ENCODE results near the gene NXN. TPM values are rescaled to one million over a fixed set of nuclear protein-coding genes. Genes with fewer than 3 reads are reported as not detected.
A peak's percentile ranks its signal among the peaks of the same experiment; 100 is the strongest.

The NXN gene
- polyA plus RNA-seq, 3 donors, result not detected

DNA sequence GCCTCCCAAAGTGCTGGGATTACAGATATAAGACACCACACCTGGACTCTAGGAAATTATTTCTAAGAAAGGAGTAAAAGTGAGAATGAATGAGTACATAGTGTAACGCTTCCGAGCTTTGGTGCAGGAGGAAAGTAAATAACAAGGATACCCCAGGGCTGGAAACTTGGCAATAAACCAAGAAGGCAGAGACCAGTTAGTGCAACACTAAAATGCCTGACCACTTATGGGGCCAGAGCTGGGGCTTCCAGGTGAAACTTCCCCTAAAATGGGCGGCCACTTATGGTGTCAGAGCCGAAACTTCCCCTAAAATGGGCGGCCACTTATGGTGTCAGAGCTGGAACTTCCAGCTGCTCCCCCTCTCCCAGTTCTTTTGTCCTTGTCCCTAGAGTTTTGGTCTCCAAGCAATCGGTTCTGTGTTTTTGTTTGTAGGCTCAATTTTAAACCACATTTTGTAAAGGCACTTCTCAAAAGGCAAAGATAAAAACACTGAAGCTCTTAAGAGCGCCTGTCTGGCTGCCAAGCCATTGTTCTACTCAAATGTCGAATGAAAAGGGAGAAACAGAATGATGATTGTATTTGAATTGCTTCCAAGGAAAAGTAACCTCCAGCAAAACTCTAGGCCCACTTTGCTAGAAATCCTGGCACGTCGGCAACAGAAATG lies 63.9 kb downstream of the NXN start:
- H3K9me3 Mint-ChIP-seq, result peaks cover 0 to 17% (median 3%) of the 10 kb centered on the region in 7 donors
- TF ChIP-seq, protein P1, sequence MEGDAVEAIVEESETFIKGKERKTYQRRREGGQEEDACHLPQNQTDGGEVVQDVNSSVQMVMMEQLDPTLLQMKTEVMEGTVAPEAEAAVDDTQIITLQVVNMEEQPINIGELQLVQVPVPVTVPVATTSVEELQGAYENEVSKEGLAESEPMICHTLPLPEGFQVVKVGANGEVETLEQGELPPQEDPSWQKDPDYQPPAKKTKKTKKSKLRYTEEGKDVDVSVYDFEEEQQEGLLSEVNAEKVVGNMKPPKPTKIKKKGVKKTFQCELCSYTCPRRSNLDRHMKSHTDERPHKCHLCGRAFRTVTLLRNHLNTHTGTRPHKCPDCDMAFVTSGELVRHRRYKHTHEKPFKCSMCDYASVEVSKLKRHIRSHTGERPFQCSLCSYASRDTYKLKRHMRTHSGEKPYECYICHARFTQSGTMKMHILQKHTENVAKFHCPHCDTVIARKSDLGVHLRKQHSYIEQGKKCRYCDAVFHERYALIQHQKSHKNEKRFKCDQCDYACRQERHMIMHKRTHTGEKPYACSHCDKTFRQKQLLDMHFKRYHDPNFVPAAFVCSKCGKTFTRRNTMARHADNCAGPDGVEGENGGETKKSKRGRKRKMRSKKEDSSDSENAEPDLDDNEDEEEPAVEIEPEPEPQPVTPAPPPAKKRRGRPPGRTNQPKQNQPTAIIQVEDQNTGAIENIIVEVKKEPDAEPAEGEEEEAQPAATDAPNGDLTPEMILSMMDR (IDR thresholded peaks at IDR 0.05), result no peak
- H3K9ac ChIP-seq (ENCODE audit: insufficient read depth, low read length, poor library complexity, severe bottlenecking), result no peak overlapping the region
- H3K4me3 ChIP-seq (replicated peaks in 1 of 3; ENCODE audit: low read depth in 2 of 3, low read length in 3 of 3), result no peak overlapping the region
- no peaks in the 10 kb centered on the region for H3K36me3 ChIP-seq (replicated peaks in 1 of 2; ENCODE audit: control insufficient read depth in 1 of 2, insufficient read depth in 2 of 2, low read length in 2 of 2)
- H3K27ac Mint-ChIP-seq, result peak overlapping the region in 3 of 7 donors; percentile 55 to 74 (median 71)
- H4K20me1 ChIP-seq (ENCODE audit: insufficient read depth, low read length), result no peaks in the 10 kb centered on the region
- no peaks in the 10 kb centered on the region for H3K4me1 Mint-ChIP-seq
- H3K9me3 ChIP-seq (replicated peaks in 1 of 2; ENCODE audit: control insufficient read depth in 1 of 2, insufficient read depth in 1 of 2, low read length in 2 of 2), result no peaks in the 10 kb centered on the region
- DNase-seq, result peak in 2 of 3 donors; percentile 32 to 52
- H3K27ac ChIP-seq (ENCODE audit: low read depth in 1 of 2, low read length in 2 of 2), result no peak overlapping the region
- intact Hi-C loops (cut with micrococcal nuclease), result no loop called here
- H2AFZ ChIP-seq (ENCODE audit: insufficient read depth, low read depth, low read length, poor library complexity, severe bottlenecking), result no peak overlapping the region
- peaks cover 16 to 35% (median 18%) of the 10 kb centered on the region in 3 donors for H3K27me3 Mint-ChIP-seq (ENCODE audit: low read depth in 3 of 3)
- H3K4me2 ChIP-seq (replicated peaks; ENCODE audit: extremely low read depth, low read length, poor library complexity, severe bottlenecking), result no peak overlapping the region
- no peaks in the 10 kb centered on the region for H3K4me1 ChIP-seq (ENCODE audit: control insufficient read depth in 1 of 2, insufficient read depth in 2 of 2, low read length in 2 of 2)
- H3K36me3 Mint-ChIP-seq, result no peaks in the 10 kb centered on the region
- no peak overlapping the region for H3K4me3 Mint-ChIP-seq
- no peaks in the 10 kb centered on the region for H3K27me3 ChIP-seq (ENCODE audit: control insufficient read depth in 2 of 2, insufficient read depth in 2 of 2, low read length in 2 of 2)
- no peaks in the 10 kb centered on the region for H3K79me2 ChIP-seq (ENCODE audit: insufficient read depth, low read length)
- 86% methylated on average over 7 of the region's 10 CpGs for WGBS (ENCODE audit: insufficient coverage)

DNA sequence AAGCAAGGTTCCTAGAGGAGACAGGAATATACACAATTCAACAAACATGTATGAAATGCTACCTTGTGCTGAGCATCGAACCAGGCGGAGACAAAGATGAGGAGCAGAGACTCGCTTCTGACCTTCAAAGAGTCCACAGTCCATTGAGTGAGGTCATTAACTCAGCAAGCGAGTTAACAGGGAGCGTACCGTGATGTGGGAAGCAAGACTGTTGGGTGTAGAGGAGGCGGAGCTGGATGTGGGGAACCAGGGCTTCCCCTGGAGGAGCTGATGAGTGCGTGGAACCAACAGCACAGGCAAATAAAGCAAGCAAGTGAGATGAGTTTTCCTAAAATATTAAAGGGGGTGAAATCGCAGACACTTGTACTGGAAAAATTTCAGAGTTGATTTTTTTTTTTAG lies 65.0 kb downstream of the NXN start:
- TF ChIP-seq, protein P1 (IDR thresholded peaks at IDR 0.05), result no peak
- Histone ChIP-seq H3K4me1 (ENCODE audit: control insufficient read depth in 1 of 2, insufficient read depth in 2 of 2, low read length in 2 of 2) (no peaks in the 10 kb centered on the region), H3K4me3 (replicated peaks in 1 of 3; ENCODE audit: low read depth in 2 of 3, low read length in 3 of 3) (no peak overlapping the region), H3K79me2 (ENCODE audit: insufficient read depth, low read length) (no peaks in the 10 kb centered on the region), H3K9ac (ENCODE audit: insufficient read depth, low read length, poor library complexity, severe bottlenecking) (no peak overlapping the region), H3K4me2 (replicated peaks; ENCODE audit: extremely low read depth, low read length, poor library complexity, severe bottlenecking) (no peak overlapping the region), H3K27ac (ENCODE audit: low read depth in 1 of 2, low read length in 2 of 2) (no peak overlapping the region), H3K36me3 (replicated peaks in 1 of 2; ENCODE audit: control insufficient read depth in 1 of 2, insufficient read depth in 2 of 2, low read length in 2 of 2) (no peaks in the 10 kb centered on the region), H4K20me1 (ENCODE audit: insufficient read depth, low read length) (no peaks in the 10 kb centered on the region), H3K27me3 (ENCODE audit: control insufficient read depth in 2 of 2, insufficient read depth in 2 of 2, low read length in 2 of 2) (no peaks in the 10 kb centered on the region), H3K9me3 (replicated peaks in 1 of 2; ENCODE audit: control insufficient read depth in 1 of 2, insufficient read depth in 1 of 2, low read length in 2 of 2) (no peaks in the 10 kb centered on the region), H2AFZ (ENCODE audit: insufficient read depth, low read depth, low read length, poor library complexity, severe bottlenecking) (no peak overlapping the region)
- peaks cover 0 to 18% (median 3%) of the 10 kb centered on the region in 7 donors for H3K9me3 Mint-ChIP-seq
- H3K27ac Mint-ChIP-seq, result peak overlapping the region in 4 of 7 donors; percentile 11 to 71 (median 54)
- H3K27me3 Mint-ChIP-seq (ENCODE audit: low read depth in 3 of 3), result peaks cover 17 to 42% (median 26%) of the 10 kb centered on the region in 3 donors
- intact Hi-C loops (cut with micrococcal nuclease), result no loop called here
- WGBS (ENCODE audit: insufficient coverage), result 88% methylated on average over 9 of the region's 9 CpGs
- no peaks in the 10 kb centered on the region for H3K4me1 Mint-ChIP-seq
- no peaks in the 10 kb centered on the region for H3K36me3 Mint-ChIP-seq
- no peak for DNase-seq
- H3K4me3 Mint-ChIP-seq, result peak overlapping the region in 1 of 2 donors; percentile 11
